Esophagus (tissue), 2 donors: ENCODE measurements around the gene SLC47A1. TPM values are rescaled to one million over a fixed set of nuclear protein-coding genes. Genes with fewer than 3 reads are reported as not detected.
"Not testable (repeated sequence)": the region's sequence is repeated elsewhere in the genome, so short reads cannot be mapped to it uniquely, and the experiment has no call there.

Experiments used
- H3K27ac ChIP-seq, 2 donors: one replicate each; pipeline ENCODE4 v1.5.1; 2013; ENCODE audit warnings: low read depth in 2 of 2, mild to moderate bottlenecking in 2 of 2, inconsistent platforms in 1 of 2, low read length in 1 of 2, moderate library complexity in 1 of 2
- H3K27me3 ChIP-seq, 2 donors: one replicate each; pipeline ENCODE4 v1.6.1; 2013; ENCODE audit warnings: low read length in 2 of 2, control low read depth in 1 of 2, mild to moderate bottlenecking in 1 of 2; ENCODE audit not compliant: insufficient read depth in 2 of 2, control insufficient read depth in 1 of 2
- H3K36me3 ChIP-seq, 2 donors: one replicate each; pipeline ENCODE4 v1.6.1; 2013; ENCODE audit warnings: low read length in 1 of 2; ENCODE audit not compliant: control insufficient read depth in 2 of 2, insufficient read depth in 2 of 2
- H3K4me1 ChIP-seq, 2 donors: one replicate each; pipeline ENCODE4 v1.6.1; 2013; ENCODE audit warnings: low read length in 1 of 2; ENCODE audit not compliant: control insufficient read depth in 2 of 2, insufficient read depth in 2 of 2
- H3K4me3 ChIP-seq, 2 donors: one replicate each; pipeline ENCODE4 v1.5.1; 2013; ENCODE audit warnings: low read length in 2 of 2, mild to moderate bottlenecking in 2 of 2, low read depth in 1 of 2, moderate library complexity in 1 of 2
- H3K9me3 ChIP-seq, 2 donors: one replicate each; pipeline ENCODE4 v1.6.1; 2013; ENCODE audit warnings: mild to moderate bottlenecking in 2 of 2, low read depth in 1 of 2, low read length in 1 of 2, moderate library complexity in 1 of 2; ENCODE audit not compliant: control insufficient read depth in 2 of 2, insufficient read depth in 1 of 2
- WGBS, 2 donors: extraction: QIAGEN DNeasy Blood & Tissue Kit; methylation state at CpG; one replicate each; pipeline ENCODE4 v1.1.7; 2013; 5-methylcytosine and 5-hydroxymethylcytosine counted together
- polyA plus RNA-seq, 2 donors: library from polyadenylated mRNA; stranded (reverse); fragments of 200-250 nt; gene quantifications; one replicate each; pipeline ENCODE4 v1.2.3, GENCODE V29; 2013
- donor health status: healthy with polysubstance abuse.
- donor health status: Bipolar disorder and iron deficiency.

The SLC47A1 gene
- polyA plus RNA-seq, 2 donors: 1.1 to 1.4 TPM

DNA sequence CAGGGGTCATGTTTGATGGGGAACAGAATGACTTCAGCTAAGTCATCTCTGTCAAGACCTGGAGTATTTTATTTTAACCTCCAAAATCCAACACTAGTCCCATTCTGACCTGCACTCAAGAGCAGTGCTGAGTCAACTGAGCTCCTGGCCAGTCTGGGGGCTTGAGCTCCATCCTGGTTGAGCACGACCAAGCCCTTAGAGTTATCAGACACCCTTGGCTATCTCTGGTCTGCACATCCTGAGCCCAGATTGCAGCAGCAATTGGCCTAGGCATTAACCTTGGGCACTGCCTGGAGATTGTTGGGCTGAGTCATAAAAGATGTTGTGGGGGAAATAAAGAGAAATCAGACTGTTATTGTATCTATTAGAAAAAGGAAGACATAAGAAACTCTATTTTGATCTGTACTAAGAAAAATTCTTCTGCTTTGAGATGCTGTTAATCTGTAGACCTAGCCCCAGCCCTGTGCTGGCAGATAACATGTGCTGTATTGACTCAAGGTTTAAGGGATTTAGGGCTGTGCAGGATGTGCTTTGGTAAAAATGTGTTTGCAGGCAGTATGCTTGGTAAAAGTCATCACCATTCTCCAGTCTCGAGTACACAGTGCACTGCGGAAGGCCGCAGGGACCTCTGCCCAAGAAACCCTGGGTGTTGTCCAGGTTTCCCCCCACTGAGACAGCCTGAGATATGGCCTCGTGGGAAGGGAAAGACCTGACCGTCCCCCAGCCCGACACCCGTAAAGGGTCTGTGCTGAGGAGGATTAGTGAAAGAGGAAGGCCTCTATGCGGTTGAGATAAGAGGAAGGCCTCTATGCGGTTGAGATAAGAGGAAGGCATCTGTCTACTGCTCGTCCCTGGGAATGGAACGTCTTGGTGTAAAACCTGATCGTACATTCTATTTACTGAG lies 14.0 kb upstream of the SLC47A1 start:
- H3K36me3 ChIP-seq, H3K4me1 ChIP-seq, H3K27ac ChIP-seq, H3K9me3 ChIP-seq, H3K27me3 ChIP-seq, H3K4me3 ChIP-seq: not testable (repeated sequence)
- WGBS, 2 donors: 51 to 53% methylated on average over 13 of the region's 13 CpGs

DNA sequence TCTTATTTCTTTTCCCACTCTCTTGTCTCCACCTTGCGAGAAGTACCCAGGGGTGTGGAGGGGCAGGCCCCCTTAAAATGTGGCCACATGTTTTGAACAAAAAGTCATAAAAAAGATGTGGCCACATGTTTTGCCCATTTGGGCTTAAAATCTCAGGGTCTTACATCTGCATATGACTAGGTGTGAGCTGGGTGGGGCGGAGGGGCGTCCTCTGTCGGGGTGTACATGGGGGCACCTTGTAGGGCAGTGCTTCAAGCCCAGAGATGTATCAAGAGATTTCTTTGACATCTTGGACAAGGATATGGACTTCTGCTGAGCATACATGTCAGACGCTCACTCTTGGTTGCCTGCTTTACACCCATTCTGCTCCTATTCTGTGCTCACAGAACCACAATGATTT lies 13.0 kb upstream of the SLC47A1 start:
- Histone ChIP-seq H3K4me3 (no peak overlapping the region), H3K9me3 (no peaks in the 10 kb centered on the region), H3K4me1 (no peaks in the 10 kb centered on the region), H3K27ac (no peak overlapping the region), H3K36me3 (no peaks in the 10 kb centered on the region), H3K27me3 (no peaks in the 10 kb centered on the region)
- WGBS, 2 donors: 94 to 95% methylated on average over 5 of the region's 5 CpGs

DNA sequence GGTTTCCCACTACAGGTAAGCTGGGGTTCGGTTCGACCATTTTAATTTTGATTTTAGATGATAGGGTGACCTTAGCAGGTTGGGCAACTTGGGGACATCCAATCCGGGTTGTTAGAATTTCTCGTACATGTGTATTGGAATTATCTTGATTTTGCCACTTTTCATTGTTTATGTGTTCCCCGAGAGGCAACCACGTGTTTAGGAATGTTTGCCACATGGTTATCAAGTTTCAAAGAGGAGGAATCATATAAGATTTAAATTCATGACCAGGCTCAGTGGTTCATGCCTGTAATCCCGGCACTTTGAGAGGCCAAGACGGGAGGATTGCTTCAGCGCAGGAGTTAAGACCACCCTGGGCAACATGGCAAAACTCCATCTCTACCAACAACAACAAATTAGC lies 10.0 kb upstream of the SLC47A1 start:
- no peaks in the 10 kb centered on the region for H3K27me3 ChIP-seq
- 85 to 86% methylated on average over 9 of the region's 9 CpGs for WGBS, 2 donors

DNA sequence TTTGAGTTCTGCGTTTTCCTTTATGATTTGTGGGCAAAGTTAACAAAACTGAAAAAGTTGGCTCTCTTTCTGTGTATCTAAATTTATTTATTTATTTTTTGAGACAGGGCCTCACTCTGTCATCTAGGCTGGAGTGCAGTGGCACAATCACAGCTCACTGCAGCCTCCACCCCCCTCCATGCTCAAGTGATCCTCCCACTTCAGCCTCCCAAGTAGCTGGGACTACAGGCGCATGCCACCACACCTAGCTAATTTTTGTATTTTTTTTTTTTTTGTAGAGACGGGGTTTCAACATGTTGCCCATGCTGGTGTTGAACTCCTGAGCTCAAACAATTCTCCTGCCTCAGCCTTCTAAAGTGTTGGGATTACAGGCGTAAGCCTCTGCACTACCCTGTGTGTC lies 6.7 kb upstream of the SLC47A1 start:
- H3K4me1 ChIP-seq, H3K27me3 ChIP-seq, H3K4me3 ChIP-seq, H3K36me3 ChIP-seq, H3K9me3 ChIP-seq, H3K27ac ChIP-seq: not testable (repeated sequence)
- WGBS, 2 donors: 95 to 97% methylated on average over 4 of the region's 4 CpGs

More for the DNA sequence above, 10.0 kb upstream of the SLC47A1 start:
- Histone ChIP-seq H3K9me3 (no peaks in the 10 kb centered on the region), H3K4me3 (no peak overlapping the region), H3K36me3 (no peaks in the 10 kb centered on the region), H3K27ac (no peak overlapping the region), H3K4me1 (no peaks in the 10 kb centered on the region)

DNA sequence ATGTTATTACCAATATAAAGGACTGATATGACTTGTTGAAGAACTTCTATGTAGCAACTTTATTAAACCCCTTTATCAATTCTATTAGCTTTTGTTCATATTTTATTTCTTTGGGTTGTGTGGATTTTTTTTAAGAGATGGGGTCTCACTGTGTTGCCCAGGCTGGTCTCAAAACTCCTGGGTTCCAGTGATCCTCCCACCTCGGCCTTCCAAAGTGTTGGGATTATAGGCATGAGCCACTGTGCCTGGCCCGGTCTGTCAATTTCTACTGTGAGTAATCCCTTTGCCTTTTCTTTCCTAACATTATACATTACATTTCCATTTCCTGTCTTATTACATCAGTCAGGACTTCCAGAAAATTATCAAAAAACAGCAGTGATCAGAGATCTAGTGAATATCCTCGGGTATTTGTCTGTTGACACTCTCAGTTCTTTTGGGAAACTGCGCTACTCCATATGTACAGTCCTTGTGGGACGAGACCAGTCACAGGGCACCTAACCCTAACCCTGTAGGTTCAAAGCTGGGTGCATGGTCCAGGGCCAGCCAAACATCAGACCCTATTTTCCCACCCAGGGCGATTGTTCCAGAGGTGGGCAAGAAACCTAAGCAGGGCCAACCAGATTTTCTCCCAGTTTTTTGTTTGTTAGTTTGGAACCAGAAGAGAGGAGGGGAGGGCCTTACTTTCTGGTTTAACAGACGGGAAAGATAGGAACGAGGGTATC lies 1.7 kb upstream of the SLC47A1 start:
- 87 to 88% methylated on average over 8 of the region's 8 CpGs for WGBS, 2 donors
- Histone ChIP-seq H3K9me3 (no peaks in the 10 kb centered on the region), H3K4me1 (peaks cover 0 to 11% of the 10 kb centered on the region in 2 donors), H3K27ac (no peak overlapping the region), H3K36me3 (no peaks in the 10 kb centered on the region), H3K27me3 (no peaks in the 10 kb centered on the region), H3K4me3 (no peak overlapping the region)

DNA sequence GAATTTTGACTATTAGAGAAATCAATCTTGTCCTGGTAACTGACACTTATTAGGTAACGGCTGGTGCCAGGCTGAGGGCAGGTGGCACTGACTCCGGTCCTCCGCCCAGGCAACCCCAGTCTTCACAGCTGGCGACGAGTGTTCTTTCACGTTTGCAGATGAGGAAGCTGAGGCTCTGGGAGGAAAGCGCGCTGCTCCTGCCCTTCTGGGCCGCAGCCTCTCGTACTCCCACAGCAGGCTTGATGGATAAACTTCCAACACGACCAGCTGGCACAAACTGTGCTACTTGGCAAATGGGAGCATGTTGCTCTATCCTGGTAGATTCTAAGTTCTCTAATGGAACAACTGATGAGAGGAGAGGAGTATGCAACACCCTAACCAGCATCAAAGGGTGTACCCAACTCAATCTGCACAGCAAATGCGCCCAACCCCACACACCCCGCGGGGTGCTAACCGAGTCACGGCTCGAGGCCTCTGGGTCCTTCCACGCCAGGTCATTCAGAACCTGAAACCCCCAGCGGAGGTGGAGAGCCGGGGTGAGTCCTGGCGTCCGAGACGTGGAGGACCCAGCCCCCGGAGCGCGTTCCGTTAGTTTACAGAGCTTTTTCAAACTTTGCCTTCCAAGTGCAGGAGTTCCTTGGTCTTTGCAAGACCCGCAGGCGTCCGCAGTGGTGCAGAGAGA lies 477 bp upstream of the SLC47A1 start:
- WGBS, 2 donors: 34 to 35% methylated on average over 30 of the region's 30 CpGs
- H3K4me1 ChIP-seq: peaks cover 0 to 11% of the 10 kb centered on the region in 2 donors
- H3K36me3 ChIP-seq: no peaks in the 10 kb centered on the region
- H3K4me3 ChIP-seq: peak overlapping the region; percentile 41 to 56
- no peaks in the 10 kb centered on the region for H3K27me3 ChIP-seq
- H3K27ac ChIP-seq: no peak overlapping the region
- H3K9me3 ChIP-seq: no peaks in the 10 kb centered on the region

DNA sequence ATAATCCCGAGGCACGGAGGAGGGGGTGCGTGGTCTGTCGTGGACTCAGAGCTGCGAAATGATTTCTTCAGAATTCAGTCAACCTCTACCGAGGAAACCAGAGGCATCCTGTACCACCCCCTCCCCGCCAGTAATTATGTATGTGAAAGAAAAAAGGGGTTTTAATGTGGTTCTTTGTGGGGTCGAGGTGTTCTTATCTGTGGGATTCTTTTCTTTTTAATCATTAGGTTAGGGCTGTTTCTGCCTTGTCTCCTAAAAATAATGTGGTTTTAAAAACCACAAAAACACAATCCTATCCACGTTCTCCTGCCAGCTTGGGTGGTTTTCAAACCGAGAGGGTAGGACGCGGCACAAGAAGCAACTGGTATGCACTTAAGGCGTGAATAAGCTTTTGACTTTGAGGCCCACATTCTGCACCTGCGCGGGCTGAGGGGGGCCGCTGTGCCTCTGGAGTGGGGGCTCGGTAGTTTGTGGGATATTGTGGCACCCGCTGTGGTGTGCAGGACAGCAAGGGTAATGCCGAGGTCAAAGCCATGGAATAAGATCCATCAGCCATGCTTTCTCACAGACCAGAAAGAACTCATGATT lies 1.0 kb downstream of the SLC47A1 start:
- peaks cover 0 to 11% of the 10 kb centered on the region in 2 donors for H3K4me1 ChIP-seq
- no peaks in the 10 kb centered on the region for H3K9me3 ChIP-seq
- H3K36me3 ChIP-seq: no peaks in the 10 kb centered on the region
- 34 to 42% methylated on average over 19 of the region's 19 CpGs for WGBS, 2 donors
- peak overlapping the region in 1 of 2 donors; percentile 41 for H3K4me3 ChIP-seq
- H3K27ac ChIP-seq: no peak overlapping the region
- H3K27me3 ChIP-seq: no peaks in the 10 kb centered on the region

DNA sequence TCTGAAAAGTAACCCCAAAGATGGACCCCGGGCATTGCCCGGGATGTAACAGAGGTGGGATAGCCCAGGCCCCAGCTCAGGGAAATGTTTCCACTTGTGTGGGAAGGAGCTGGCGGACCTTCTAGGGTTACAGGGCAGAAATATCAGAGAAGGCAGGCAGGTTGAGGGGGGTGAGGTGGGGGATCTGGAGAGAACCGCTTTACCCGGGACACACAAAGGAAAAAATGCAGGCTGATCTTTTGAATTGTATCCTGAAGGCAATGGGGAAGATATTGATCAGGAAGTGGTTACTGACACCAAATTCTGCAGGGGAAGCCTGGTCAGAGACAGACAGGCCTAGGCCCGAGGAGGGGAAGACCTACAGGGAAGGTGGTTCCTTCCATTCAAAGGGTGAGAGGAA lies 3.5 kb downstream of the SLC47A1 start:
- peaks cover 0 to 11% of the 10 kb centered on the region in 2 donors for H3K4me1 ChIP-seq
- no peaks in the 10 kb centered on the region for H3K36me3 ChIP-seq
- H3K27me3 ChIP-seq: no peaks in the 10 kb centered on the region
- H3K4me3 ChIP-seq: no peak overlapping the region
- no peaks in the 10 kb centered on the region for H3K9me3 ChIP-seq
- 83 to 91% methylated on average over 6 of the region's 6 CpGs for WGBS, 2 donors
- no peak overlapping the region for H3K27ac ChIP-seq
